OCI-LY7 (cell line): ENCODE data around the gene HTR3D. TPM values are rescaled to one million over a fixed set of nuclear protein-coding genes. Genes with fewer than 3 reads are reported as not detected.
"Not testable (repeated sequence)": the region's sequence is repeated elsewhere in the genome, so short reads cannot be mapped to it uniquely, and the experiment has no call there.

Experiments used
- BruUV-seq: library from RNA; stranded (reverse); fragments of 400-500 nt; replicated peaks from 2 replicates; lab custom pipeline; 2021; lab: Mats Ljungman, UMichigan
- CTCF ChIA-PET: fragments of 300-600 bp; sonication (Branson Sonifier 250); formaldehyde crosslinking; loops from one replicate; lab custom pipeline; 2022; ENCODE audit warnings: antibody characterized with exemption; ENCODE audit not compliant: unreplicated experiment; lab: Charles Lee
- POLR2A ChIA-PET: fragments of 300-600 bp; sonication (Branson Sonifier 250); formaldehyde crosslinking; loops from one replicate; lab custom pipeline; 2022; ENCODE audit warnings: antibody characterized with exemption; lab: Charles Lee
- DNase-seq: peaks from one replicate; pipeline ENCODE4 v3.0.0-alpha.2; 2015; ENCODE audit warnings: low spot score
- H2AFZ ChIP-seq: fragments of 200-600 bp; sonication (generic), shearing (Covaris generic); 2 replicates; pipeline ENCODE4 v1.6.1; 2014; ENCODE audit warnings: mild to moderate bottlenecking, antibody characterized with exemption, low read length, moderate library complexity
- H3K27ac ChIP-seq: fragments of 200-600 bp; sonication (generic); 2 replicates; pipeline ENCODE4 v1.5.1; 2014; ENCODE audit warnings: mixed run types, low read depth, mild to moderate bottlenecking, moderate library complexity, low read length, inconsistent platforms; ENCODE audit not compliant: poor library complexity, severe bottlenecking
- H3K36me3 ChIP-seq: fragments of 200-600 bp; sonication (generic); 2 replicates; pipeline ENCODE4 v1.6.1; 2014; ENCODE audit warnings: mild to moderate bottlenecking, antibody characterized with exemption, low read length, moderate library complexity, mixed read lengths; ENCODE audit not compliant: insufficient read depth
- H3K4me1 ChIP-seq: fragments of 200-600 bp; sonication (generic); 2 replicates; pipeline ENCODE4 v1.5.1; 2014; ENCODE audit warnings: mild to moderate bottlenecking, low read length; ENCODE audit not compliant: insufficient read depth, poor library complexity, severe bottlenecking
- H3K4me2 ChIP-seq: fragments of 200-600 bp; sonication (generic); 2 replicates; pipeline ENCODE4 v1.6.1; 2014; ENCODE audit warnings: mild to moderate bottlenecking, low read length
- H3K4me3 ChIP-seq: fragments of 200-600 bp; sonication (generic); 2 replicates; pipeline ENCODE4 v1.5.1; 2014; ENCODE audit warnings: mild to moderate bottlenecking, low read depth, low read length; ENCODE audit not compliant: poor library complexity, severe bottlenecking
- H3K79me2 ChIP-seq: fragments of 200-600 bp; sonication (generic); 2 replicates; pipeline ENCODE4 v1.6.1; 2016; ENCODE audit warnings: low read depth, mild to moderate bottlenecking, low read length, moderate library complexity, mixed read lengths; ENCODE audit not compliant: insufficient read depth
- H3K9me2 ChIP-seq: fragments of 200-600 bp; sonication (generic); 2 replicates; pipeline ENCODE4 v1.6.1; 2016; ENCODE audit warnings: mild to moderate bottlenecking, low read length, mixed read lengths; ENCODE audit not compliant: insufficient read depth
- H3K9me3 ChIP-seq: fragments of 200-600 bp; sonication (generic); 2 replicates; pipeline ENCODE4 v1.6.1; 2014; ENCODE audit warnings: mild to moderate bottlenecking, mixed run types, low read length, mixed read lengths
- H4K20me1 ChIP-seq: fragments of 200-600 bp; sonication (generic); 2 replicates; pipeline ENCODE4 v1.6.1; 2014; ENCODE audit warnings: mild to moderate bottlenecking, antibody characterized with exemption, low read length, moderate library complexity, mixed read lengths; ENCODE audit not compliant: insufficient read depth
- CTCF ChIP-seq: fragments of 200-600 bp; sonication (generic); conservative IDR thresholded peaks from 2 replicates; pipeline ENCODE4 v1.5.1; 2014; ENCODE audit warnings: mild to moderate bottlenecking, antibody characterized with exemption, low read length, moderate library complexity, mixed read lengths
- EZH2phosphoT487 ChIP-seq: fragments of 200-600 bp; sonication (generic); IDR thresholded peaks from 2 replicates; pipeline ENCODE4 v1.6.1; 2018; ENCODE audit warnings: low read depth, borderline replicate concordance, mild to moderate bottlenecking, mixed run types, antibody characterized with exemption, low read length, moderate library complexity, mixed read lengths
- intact Hi-C: fragments of 100-400 bp; cut with micrococcal nuclease; formaldehyde crosslinking; loops from one replicate; pipeline ENCODE4 v1.10.0; 2022; ENCODE audit not compliant: unreplicated experiment
- total RNA-seq, 2 experiments: library from RNA; depleted of rRNA in 1 of 2; stranded (reverse); fragments of >200 nt in 1 of 2; shearing (Covaris generic) in 1 of 2; gene quantifications; 2 replicates each; pipeline ENCODE4 v1.2.3, GENCODE V29; 2014 to 2022

The HTR3D gene
- total RNA-seq, 2 experiments from 2014 or later = not detected

GRCh38 chr3:184022323-184022722 lies 9.2 kb upstream of the HTR3D start:
- Histone ChIP-seq H3K9me2 (no peaks in the 10 kb centered on the region), H3K36me3 (no peaks in the 10 kb centered on the region), H3K4me2 (no peak overlapping the region), H3K27ac (no peak overlapping the region), H3K4me1 (peaks cover 5% of the 10 kb centered on the region), H4K20me1 (no peaks in the 10 kb centered on the region), H2AFZ (no peak overlapping the region), H3K4me3 (no peak overlapping the region), H3K9me3 (no peaks in the 10 kb centered on the region), H3K79me2 (no peaks in the 10 kb centered on the region)
- ChIA-PET CTCF (no interaction called here), POLR2A (interaction anchor here (0.6 to 0.7 kb wide), 2 partner anchors 30 to 44 kb away, joined by 3 to 4 read pairs; no protein-coding TSS in a partner anchor)
- BruUV-seq = no TSS peak
- TF ChIP-seq CTCF (no peak), EZH2phosphoT487 (no peak)
- intact Hi-C loops = no loop called here
- no peak for DNase-seq

GRCh38 chr3:184025256-184025655 lies 6.3 kb upstream of the HTR3D start:
- H2AFZ ChIP-seq, H4K20me1 ChIP-seq, H3K4me1 ChIP-seq, H3K4me2 ChIP-seq, H3K79me2 ChIP-seq, H3K4me3 ChIP-seq, BruUV-seq, H3K27ac ChIP-seq, H3K9me2 ChIP-seq, CTCF ChIA-PET, intact Hi-C loops, H3K9me3 ChIP-seq, H3K36me3 ChIP-seq, DNase-seq: not testable (repeated sequence)
- POLR2A ChIA-PET = interaction anchor here (1.0 kb wide), 1 partner anchor 106 kb away, joined by 6 read pairs; no protein-coding TSS in a partner anchor

- H3K79me2 ChIP-seq, H3K4me1 ChIP-seq, H3K27ac ChIP-seq, BruUV-seq, H3K4me3 ChIP-seq, DNase-seq, H3K9me2 ChIP-seq, CTCF ChIA-PET, H2AFZ ChIP-seq, H3K9me3 ChIP-seq, H3K4me2 ChIP-seq, H3K36me3 ChIP-seq, intact Hi-C loops, H4K20me1 ChIP-seq: not testable (repeated sequence)
- POLR2A ChIA-PET = interaction anchor here (0.6 kb wide), 1 partner anchor 232 kb away, joined by 4 read pairs; no protein-coding TSS in a partner anchor
Observed at GRCh38 chr3:184028275-184028890, 3.2 kb upstream of the HTR3D start.
